DMS79 treated with DMSO at 0.1 percent for 48 hours (cell line): ENCODE data around the gene FSIP1.

Experiments
- DNase-seq: peaks from one replicate; lab custom pipeline; 2025; lab: John Stamatoyannopoulos, UW

FSIP1 gene

DNA sequence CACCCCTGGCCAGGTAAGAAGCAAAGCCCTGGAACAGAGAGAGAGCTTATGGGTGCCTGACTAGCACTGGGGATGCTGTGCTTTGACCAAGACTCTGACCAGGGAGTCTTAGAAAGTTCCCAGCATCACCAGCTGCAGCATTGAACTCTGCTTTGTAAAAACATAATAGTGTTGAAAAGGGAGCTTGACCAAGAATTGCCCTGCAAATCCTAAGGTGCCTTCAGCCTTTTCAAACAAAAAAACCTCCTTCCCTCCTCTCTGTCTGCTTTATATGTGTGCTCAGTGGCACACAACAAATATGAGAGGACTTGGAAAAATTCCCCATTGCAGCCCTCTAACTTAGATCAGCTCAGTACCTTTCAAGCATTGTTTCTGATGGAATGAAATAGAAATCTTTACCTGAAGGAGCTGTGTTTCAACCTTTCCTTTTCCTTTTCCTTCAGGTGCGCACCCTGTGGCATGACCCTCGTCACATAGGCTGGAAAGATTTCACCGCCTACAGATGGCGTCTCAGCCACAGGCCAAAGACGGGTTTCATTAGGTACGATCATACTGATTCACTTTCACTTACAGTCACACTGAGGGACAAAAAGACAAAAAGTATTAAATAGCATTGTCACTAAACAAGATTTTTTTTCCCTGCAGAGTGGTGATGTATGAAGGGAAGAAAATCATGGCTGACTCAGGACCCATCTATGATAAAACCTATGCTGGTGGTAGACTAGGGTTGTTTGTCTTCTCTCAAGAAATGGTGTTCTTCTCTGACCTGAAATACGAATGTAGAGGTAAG is 188.8 kb downstream of the FSIP1 start:
- no peak for DNase-seq

- DNase-seq: no peak
These were observed 189.5 kb downstream of the FSIP1 start for GRCh38 chr15:39593071-39593655.

- no peak for DNase-seq
These were observed 190.1 kb downstream of the FSIP1 start for GRCh38 chr15:39592500-39592899.

DNA sequence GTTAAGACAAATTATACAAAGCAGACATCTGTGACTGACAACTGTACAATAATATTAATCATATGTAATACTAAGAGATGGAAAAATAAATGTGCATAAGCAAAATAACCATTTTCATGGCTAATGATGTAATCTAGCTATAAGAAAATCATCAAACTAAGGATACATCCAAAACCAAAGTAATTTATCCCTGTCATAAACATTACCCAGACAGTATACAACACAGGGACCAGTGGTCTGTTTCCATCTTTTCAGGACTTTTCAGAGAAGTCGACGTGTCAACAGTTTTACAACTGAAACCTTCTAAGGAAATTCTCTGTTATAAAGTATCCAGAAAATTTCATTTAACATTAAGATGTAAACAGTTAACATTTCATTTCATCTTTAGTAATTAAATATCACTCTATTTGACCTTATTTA is 190.7 kb downstream of the FSIP1 start:
- no peak for DNase-seq

DNA sequence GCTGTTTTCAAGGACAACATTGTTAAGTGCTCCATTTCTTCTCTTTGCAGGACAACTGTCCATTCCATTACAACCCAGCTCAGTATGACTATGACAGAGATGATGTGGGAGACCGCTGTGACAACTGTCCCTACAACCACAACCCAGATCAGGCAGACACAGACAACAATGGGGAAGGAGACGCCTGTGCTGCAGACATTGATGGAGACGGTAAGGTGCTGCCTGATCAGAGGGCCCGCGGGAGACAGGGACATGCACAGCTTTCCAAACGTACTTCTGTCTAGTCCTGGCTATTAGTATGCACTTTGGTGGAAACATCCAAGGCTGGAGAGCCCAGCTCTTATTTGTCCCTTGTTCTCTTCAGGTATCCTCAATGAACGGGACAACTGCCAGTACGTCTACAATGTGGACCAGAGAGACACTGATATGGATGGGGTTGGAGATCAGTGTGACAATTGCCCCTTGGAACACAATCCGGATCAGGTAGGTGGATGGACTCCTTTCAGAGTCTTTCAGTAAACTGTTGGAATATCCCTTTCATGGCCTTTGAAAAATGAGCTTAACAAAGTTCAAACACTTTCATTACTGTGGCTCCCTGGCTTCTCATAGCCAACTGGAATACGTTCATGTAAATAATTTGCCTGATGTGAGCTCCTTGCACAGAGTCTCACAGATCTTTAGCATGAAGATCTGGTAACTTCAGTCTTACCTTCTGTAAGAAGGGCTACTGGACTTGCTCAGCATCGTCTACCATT is 191.3 kb downstream of the FSIP1 start:
- DNase-seq: no peak

DNA sequence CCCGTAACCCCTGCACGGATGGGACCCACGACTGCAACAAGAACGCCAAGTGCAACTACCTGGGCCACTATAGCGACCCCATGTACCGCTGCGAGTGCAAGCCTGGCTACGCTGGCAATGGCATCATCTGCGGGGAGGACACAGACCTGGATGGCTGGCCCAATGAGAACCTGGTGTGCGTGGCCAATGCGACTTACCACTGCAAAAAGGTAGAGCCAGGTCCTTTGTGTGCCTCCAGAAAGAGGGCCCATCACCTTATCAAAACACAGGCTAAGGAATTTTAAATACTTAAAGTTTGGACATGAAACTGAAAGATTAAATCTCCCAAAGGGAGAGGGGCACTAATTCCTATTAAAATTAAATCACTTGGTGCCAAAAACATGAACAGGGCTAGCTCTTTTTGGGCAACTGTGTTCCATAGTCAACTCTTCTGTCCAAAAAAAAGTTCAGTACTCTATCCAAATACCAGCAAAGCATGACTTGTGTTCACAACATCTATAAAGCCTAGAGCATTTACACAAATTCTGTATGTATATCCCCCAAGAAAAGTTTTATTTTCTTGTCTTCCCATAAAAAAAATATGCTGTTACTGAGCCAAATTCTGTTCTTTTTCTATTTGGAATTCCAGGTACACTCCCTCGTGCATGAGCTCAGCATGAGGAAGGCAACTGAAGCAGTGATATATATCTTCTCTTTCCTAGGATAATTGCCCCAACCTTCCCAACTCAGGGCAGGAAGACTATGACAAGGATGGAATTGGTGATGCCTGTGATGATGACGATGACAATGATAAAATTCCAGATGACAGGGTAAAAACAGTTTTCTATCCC is 192.6 kb downstream of the FSIP1 start:
- no peak for DNase-seq

DNA sequence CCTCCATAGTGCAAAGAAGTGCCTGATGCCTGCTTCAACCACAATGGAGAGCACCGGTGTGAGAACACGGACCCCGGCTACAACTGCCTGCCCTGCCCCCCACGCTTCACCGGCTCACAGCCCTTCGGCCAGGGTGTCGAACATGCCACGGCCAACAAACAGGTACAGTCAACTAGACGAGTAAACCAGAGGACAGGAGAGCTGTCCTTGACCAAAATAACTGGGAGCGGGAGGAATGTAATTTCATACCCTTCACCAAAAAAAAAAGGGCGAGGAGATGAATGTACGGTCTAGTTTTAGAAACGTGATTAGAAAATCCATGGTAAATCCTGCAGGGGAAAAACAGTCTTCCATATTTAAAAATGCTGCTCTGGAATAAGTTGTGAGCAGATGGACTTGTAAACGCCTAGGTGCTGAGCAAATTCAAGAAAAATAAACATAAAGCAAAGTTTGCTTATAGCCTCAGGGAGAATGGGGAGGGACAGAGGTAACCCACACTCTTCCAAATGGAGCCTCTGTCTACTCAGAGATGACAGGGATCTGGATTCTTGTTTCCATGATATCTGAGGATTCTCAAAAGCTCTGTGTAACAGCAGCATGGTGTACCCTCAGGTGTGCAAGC is 193.3 kb downstream of the FSIP1 start:
- no peak for DNase-seq

GRCh38 chr15:39588531-39589192 is 194.0 kb downstream of the FSIP1 start:
- no peak for DNase-seq

- DNase-seq: no peak
These were observed 194.7 kb downstream of the FSIP1 start for GRCh38 chr15:39587731-39588530.

DNA sequence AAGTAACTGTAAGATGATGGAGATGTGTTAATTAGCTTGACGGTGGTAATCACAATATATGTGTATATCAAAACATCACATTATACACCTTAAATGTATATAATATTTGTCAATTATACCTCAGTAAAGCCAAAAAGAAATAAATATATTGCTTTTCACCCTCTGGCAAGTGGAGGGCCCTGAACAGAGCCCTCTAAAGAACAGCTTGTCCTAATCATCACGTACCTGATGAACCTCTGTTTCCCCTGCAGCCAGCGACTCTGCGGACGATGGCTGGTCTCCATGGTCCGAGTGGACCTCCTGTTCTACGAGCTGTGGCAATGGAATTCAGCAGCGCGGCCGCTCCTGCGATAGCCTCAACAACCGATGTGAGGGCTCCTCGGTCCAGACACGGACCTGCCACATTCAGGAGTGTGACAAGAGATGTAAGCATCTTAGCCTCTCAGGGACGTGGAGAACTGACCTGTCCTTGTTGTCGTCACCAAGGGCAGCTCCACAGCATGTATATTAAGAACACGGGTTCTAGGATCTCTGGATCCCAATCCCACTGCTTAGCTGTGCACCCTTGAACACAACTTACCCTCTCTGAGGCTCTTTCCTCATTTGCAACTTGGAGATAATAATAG is 195.4 kb downstream of the FSIP1 start:
- DNase-seq: no peak

GRCh38 chr15:39586387-39587095 is 196.1 kb downstream of the FSIP1 start:
- DNase-seq: no peak

DNA sequence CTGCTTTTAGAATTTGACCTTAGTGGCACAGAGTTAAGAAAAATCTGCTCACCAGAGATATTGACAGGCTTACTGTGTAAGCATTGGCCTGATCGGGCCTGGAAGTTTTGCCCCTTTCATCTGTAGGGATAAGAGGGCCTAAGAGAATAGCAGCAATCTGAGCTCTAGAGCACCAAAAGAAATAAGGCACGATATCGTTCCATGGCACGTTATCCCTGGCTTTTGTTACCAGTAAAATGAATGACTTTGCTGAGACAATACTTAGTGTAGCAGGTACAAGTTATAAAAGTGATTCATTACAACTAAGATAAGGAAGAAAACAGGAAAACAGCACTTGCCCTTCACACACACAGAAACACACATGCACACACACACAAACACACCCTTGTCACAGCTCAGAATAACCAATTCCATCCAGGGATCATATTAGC is 196.8 kb downstream of the FSIP1 start:
- DNase-seq: no peak

DNA sequence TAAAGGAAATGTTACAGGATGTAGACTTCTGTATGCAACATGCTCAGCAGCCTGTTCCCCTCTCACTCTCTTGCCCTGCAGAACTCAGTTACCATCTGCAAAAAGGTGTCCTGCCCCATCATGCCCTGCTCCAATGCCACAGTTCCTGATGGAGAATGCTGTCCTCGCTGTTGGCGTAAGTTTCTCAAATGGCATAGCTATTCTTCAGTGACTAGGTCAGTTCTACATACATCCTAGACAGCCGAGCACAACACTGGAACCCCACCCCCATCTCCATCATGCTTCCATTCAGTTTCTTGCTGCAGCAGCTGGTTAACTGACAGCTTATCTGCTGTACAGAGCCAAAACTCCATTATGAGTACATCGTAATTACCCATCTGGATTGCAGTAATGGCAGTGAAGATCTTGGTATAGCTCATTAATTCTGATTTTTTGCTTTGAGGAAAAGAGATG is 197.2 kb downstream of the FSIP1 start:
- DNase-seq: no peak

DNA sequence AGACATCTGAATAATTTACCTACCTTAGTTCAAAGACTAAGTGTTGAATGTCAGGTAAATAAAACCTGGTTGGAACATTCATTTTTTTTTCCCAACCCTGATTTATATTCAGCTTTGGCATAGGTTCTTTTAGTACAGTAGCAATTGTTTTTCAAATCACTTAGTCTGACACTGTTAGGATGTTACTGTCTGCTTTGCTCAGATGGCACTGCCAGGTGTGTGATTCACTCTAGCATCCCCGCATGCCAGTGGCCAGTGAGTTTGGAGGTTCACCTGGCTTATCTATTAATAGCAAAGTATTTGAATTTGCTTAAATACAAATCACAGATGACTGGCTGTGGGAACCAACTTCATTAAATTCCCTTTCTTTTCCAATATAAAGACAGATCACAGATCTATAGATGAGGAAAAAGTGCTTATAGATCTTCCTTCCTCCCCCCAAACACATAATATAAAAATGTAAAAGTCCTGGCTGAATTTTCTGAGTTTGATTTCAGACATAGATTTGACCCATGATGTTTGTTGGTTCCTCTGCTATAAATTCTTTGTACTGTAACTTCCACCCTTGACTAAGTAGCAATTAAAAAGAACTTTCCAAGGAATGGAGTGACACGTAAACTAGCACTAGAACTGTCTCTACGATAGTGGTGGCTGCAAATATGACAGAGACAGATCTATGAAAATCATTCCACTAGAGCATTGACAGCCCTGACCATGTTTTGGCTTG is 197.8 kb downstream of the FSIP1 start:
- DNase-seq: no peak

DNA sequence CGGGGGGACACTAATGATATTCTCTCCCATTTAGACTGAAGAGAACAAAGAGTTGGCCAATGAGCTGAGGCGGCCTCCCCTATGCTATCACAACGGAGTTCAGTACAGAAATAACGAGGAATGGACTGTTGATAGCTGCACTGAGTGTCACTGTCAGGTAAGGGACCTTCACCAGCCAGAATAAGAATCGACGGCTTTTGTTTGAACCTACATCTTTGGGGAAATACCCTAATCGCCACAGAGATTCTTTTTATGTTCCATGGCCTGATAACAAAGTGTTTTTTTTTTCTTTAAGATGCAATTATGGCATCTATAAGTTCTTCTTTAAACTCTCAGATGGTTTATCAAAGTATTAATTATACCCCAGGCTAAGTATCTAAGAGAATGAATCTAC is 198.4 kb downstream of the FSIP1 start:
- no peak for DNase-seq

DNA sequence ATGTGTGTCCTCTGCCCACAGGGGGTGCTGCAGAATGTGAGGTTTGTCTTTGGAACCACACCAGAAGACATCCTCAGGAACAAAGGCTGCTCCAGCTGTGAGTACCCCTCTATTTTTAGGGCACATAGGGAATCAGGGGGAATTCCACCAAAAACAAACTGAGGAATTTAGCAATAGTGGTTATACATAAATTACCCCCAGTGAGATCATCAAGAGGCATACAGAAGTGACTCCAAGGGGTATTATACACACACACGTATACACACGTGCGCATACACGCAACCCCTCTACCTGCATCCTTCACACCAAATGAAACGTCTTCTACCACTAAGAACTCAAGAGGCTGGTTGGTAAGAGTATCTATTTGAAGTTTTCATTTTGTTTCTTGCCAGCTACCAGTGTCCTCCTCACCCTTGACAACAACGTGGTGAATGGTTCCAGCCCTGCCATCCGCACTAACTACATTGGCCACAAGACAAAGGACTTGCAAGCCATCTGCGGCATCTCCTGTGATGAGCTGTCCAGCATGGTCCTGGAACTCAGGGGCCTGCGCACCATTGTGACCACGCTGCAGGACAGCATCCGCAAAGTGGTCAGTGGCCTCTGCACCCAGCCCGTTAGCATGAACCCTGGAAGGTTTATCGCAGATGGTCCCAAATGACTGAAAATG is 198.9 kb downstream of the FSIP1 start:
- no peak for DNase-seq

GRCh38 chr15:39582977-39583595 is 199.6 kb downstream of the FSIP1 start:
- no peak for DNase-seq
